ENCODE results near the gene HECTD4.

DNA sequence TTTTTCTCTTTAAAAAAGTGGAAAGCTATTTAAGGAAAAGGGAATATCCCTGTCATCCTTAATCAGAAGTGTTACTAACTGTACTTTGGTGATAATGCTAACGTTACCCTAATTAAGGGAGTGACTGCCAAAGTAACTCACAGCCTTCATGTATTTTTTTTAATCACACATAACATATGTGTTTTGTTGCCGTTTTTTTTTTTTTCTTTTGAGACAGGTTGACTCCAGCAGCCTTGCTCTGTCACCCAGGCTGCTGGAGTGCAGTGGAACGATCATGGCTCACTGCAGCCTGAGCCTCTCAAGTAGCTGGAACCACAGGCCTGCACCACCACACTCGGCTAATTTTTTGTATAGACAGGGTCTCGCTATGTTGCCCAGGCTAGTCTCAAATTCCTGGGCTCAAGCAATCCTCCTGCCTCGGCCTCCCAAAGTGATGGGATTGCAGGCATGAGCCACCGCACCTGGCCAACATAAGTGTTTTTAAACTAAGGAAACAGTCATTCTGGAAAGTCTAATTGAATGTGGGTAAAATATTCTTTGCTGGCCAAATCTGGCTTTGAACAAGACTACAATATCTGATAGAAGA, 56.5 kb downstream of the HECTD4 start:
- no peak for TF ChIP-seq CTCF (IDR thresholded peaks at IDR 0.05)
- no peak for TF ChIP-seq POLR2A (IDR thresholded peaks at IDR 0.05)
